Calu3 (cell line): ENCODE data around the gene THSD7B. TPM values are rescaled to one million over a fixed set of nuclear protein-coding genes. Genes with fewer than 3 reads are reported as not detected.

Experiments
- BruUV-seq: library from RNA; stranded (reverse); fragments of 400-500 nt; replicated peaks from 2 replicates; lab custom pipeline; 2021; lab: Mats Ljungman, UMichigan
- CTCF ChIA-PET: fragments of 300-600 bp; sonication (Branson Sonifier 250); formaldehyde crosslinking; loops from one replicate; lab custom pipeline; 2022; ENCODE audit warnings: antibody characterized with exemption; lab: Charles Lee
- DNase-seq: peaks from one replicate; pipeline ENCODE4 v3.0.0; 2022
- H3K27ac Mint-ChIP-seq: one replicate; pipeline ENCODE4 v1.8.0; 2022; ENCODE audit warnings: mixed read lengths; ENCODE audit not compliant: unreplicated experiment
- H3K27me3 Mint-ChIP-seq: one replicate; pipeline ENCODE4 v1.8.0; 2022; ENCODE audit warnings: mixed read lengths; ENCODE audit not compliant: unreplicated experiment
- H3K36me3 Mint-ChIP-seq: one replicate; pipeline ENCODE4 v1.8.0; 2022; ENCODE audit warnings: mild to moderate bottlenecking, moderate library complexity, mixed read lengths; ENCODE audit not compliant: insufficient read depth, unreplicated experiment
- H3K4me1 Mint-ChIP-seq: one replicate; pipeline ENCODE4 v1.8.0; 2022; ENCODE audit warnings: mild to moderate bottlenecking, low read depth, mixed read lengths; ENCODE audit not compliant: unreplicated experiment
- H3K4me3 Mint-ChIP-seq: one replicate; pipeline ENCODE4 v1.8.0; 2022; ENCODE audit warnings: mild to moderate bottlenecking, low read depth, moderate library complexity, mixed read lengths; ENCODE audit not compliant: unreplicated experiment
- H3K9me3 Mint-ChIP-seq: one replicate; pipeline ENCODE4 v1.8.0; 2022; ENCODE audit warnings: low read depth, mixed read lengths; ENCODE audit not compliant: unreplicated experiment
- CTCF ChIP-seq: fragments of 200-600 bp; IDR thresholded peaks from one replicate; pipeline ENCODE4 v1.8.0; 2022; ENCODE audit warnings: antibody characterized with exemption; ENCODE audit not compliant: unreplicated experiment
- intact Hi-C: fragments of 100-400 bp; cut with micrococcal nuclease; formaldehyde crosslinking; loops from one replicate; pipeline ENCODE4 v1.10.0; 2022; ENCODE audit not compliant: unreplicated experiment
- total RNA-seq: library from RNA; stranded (reverse); gene quantifications from 2 replicates; pipeline ENCODE4 v1.2.3, GENCODE V29; 2022

Gene THSD7B
- total RNA-seq, 1 experiment from 2014 or later: not detected

DNA sequence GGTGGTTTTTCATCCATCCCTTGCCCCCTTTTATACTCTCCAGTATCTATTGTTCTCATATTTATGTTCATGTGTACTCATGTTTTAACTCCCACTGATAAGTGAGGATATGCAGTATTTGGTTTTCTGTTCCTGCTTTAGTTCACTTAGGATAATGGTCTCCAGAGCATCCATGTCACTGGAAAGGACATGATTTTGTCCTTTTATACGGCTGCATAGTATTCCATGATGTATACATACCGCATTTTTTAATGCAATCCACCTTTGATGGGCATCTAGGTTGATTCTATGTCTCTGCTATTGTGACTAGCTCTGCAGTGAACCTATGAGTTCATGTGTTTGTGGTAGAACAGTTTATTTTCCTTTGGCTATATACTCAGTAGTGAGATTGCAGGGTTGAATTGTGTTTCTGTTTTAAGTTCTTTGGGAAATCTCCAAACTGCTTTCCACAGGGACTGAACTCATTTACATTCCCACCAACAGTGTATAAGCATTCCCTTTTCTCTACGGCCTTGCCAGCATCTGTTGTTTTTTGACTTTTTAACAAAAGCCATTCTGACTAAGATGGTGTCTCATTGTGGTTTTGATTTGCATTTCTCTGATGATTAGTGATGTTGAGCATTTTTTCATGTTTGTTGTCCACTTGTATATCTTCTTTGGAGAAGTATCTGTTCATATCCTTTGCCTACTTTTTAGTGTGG is 420.2 kb downstream of the THSD7B start:
- H3K27me3 Mint-ChIP-seq: no peaks in the 10 kb centered on the region
- H3K4me1 Mint-ChIP-seq: peaks cover 8% of the 10 kb centered on the region
- H3K4me3 Mint-ChIP-seq: no peak overlapping the region
- H3K9me3 Mint-ChIP-seq: no peaks in the 10 kb centered on the region
- intact Hi-C loops: no loop called here
- no peak for DNase-seq
- no peaks in the 10 kb centered on the region for H3K36me3 Mint-ChIP-seq
- TF ChIP-seq CTCF: no peak
- CTCF ChIA-PET: no interaction called here
- no TSS peak for BruUV-seq
- H3K27ac Mint-ChIP-seq: no peak overlapping the region

DNA sequence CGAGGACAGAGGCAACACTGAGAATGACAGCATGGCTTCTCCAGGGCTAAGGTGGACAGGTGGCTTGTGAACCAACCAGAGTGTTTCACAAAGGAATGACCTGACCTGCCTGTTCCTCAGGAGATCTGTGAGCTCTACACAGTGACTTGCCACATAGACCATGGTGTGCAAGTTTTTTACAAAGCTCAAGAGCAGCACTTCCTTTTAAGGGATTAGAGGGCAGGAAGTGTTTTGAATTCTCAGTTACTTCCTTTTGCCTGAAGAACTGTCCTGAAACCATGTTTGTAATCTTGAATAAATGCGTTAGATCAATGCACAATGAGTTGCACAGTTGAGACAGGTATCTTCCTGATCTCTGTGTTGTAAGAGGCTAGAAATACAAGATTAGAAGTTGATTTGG is 421.9 kb downstream of the THSD7B start:
- H3K36me3 Mint-ChIP-seq: no peaks in the 10 kb centered on the region
- no peaks in the 10 kb centered on the region for H3K27me3 Mint-ChIP-seq
- no peak for DNase-seq
- no peaks in the 10 kb centered on the region for H3K9me3 Mint-ChIP-seq
- H3K4me1 Mint-ChIP-seq: no peaks in the 10 kb centered on the region
- intact Hi-C loops: no loop called here
- CTCF ChIA-PET: interaction anchor here (0.6 kb wide), 1 partner anchor 210 kb away, joined by 3 read pairs; no protein-coding TSS in a partner anchor
- no peak for TF ChIP-seq CTCF
- H3K4me3 Mint-ChIP-seq: no peak overlapping the region
- H3K27ac Mint-ChIP-seq: no peak overlapping the region
- no TSS peak for BruUV-seq

- H3K27me3 Mint-ChIP-seq: no peaks in the 10 kb centered on the region
- no peaks in the 10 kb centered on the region for H3K9me3 Mint-ChIP-seq
- CTCF ChIA-PET: no interaction called here
- peaks cover 16% of the 10 kb centered on the region for H3K4me1 Mint-ChIP-seq
- intact Hi-C loops: no loop called here
- no peak for DNase-seq
- TF ChIP-seq CTCF: no peak
- no TSS peak for BruUV-seq
- no peaks in the 10 kb centered on the region for H3K36me3 Mint-ChIP-seq
- no peak overlapping the region for H3K4me3 Mint-ChIP-seq
- H3K27ac Mint-ChIP-seq: no peak overlapping the region
Measured at GRCh38 chr2:137190411-137191195, 425.3 kb downstream of the THSD7B start.

GRCh38 chr2:137192366-137193310 is 427.3 kb downstream of the THSD7B start:
- Mint-ChIP-seq H3K36me3 (no peaks in the 10 kb centered on the region), H3K4me1 (peaks cover 16% of the 10 kb centered on the region), H3K4me3 (no peak overlapping the region), H3K9me3 (no peaks in the 10 kb centered on the region), H3K27me3 (no peaks in the 10 kb centered on the region), H3K27ac (no peak overlapping the region)
- TF ChIP-seq CTCF: no peak
- CTCF ChIA-PET: no interaction called here
- intact Hi-C loops: no loop called here
- no peak for DNase-seq
- no TSS peak for BruUV-seq
